GM21619 (cell line): ENCODE results near the gene LMF2.

Source experiments
- ATAC-seq: cut with Tn5 transposase; IDR thresholded peaks from one replicate; pipeline ENCODE4 v1.9.1; 2021; ENCODE audit not compliant: unreplicated experiment

The LMF2 gene

DNA sequence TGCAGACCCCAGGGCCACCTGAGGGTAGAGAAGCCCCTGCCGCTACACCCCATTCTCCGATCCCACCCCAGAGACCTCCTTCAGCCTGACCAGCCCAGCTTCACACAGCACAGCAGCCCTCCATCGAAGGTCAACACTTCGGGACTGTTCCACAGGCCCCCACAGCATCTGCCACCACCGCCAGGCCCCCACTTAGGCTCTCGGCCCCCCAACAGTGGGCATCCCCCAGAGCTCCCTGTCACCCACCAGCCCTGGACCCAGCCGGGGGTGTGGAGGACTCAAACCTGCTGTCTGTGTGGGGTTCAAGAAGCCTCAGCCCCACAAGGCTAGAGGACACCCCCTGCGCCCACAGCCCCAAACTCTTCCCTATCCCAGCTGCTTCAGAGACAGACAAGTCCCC lies 38.9 kb downstream of the LMF2 start:
- no peak for ATAC-seq

DNA sequence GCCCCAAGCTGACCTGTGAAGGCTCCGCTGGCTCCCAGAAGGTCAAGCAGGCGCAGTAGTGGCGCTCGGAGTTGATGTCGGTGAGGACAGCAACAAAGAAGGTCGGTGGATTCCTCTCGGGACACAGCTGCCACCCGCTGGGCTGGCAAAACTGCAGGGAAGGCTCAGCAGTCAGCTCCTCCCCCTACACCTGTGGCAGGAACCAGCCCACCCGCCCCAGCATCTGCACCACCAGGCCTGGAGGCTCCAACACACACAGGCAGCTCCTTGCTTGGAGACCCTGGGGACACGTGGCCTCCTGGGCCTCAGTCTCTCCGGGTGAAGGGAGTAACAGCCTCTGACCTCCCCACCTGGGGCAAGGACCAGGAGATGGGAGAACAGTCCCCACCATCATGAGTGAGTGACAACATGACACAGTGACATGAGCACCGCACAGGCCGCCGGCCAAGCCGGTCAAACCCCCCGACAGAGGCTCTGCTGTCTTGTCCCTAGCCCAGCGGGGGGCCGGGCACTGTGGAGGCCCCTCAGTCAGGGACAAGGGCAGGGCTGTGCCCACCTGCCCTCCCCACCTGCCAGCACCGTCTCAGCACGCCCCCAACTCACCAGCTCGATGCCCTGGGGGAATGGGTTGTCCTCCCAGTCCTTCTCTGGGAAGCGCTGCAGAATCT lies 39.6 kb downstream of the LMF2 start:
- ATAC-seq = no peak

DNA sequence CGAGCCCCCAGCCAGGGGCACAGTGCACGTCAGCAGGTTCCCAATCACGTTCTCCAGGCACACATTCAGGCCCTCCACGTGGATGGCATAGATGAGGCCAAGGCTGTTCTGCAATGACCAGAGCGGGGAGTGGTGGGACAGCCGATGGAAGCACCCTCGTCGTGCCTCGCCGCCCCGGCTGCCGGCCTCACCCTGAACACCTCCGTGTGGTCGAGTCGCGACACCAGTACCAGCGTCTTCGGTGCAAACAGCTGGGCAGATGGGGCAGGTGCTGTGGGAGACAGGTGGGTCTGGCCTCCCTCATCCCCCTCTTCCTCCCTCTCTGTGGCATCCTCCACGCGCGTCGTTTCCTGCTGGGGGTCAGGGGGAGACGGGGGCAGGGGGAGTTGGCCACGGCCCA lies 40.2 kb downstream of the LMF2 start:
- no peak for ATAC-seq

DNA sequence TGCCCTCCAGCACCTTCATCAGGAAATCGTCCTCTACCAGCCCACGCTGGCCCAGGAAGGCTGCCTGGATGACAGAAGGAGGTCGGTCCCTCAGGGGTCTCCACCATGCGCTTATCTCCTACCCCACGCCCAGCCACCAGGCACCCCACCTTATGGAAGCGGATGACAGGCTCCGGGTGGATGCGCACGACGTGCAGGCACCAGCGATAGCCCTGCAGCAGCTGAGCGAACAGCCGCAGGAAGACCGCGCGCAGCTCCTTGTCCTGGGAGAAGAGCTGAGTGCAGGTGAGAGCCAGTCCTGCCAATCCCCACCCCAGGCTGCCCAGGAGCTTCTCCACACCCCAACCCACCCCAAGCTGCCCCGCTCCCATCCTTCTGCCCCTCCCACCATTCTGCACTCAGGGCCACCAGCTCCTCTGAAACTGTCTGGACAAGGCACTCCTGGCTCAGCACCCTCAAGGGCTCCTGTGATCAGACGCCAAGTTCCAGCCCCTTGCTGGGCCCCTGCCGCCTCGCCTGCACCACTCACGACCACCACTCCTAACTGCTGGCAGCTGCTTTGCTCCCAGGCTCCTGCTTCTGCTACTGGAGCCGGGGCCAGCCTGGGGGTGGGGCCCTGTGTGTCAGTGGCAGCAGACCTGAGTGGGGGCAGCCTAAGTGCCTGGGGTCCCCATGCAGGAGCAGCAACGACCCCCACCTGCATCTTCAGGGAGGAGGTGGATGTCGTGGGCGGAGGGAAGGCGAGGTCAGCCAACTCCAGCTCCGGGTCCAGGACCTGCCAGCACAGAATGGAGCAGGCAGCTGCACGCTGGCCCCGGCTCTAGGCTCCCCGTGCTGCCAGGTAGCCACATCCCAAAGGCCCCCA lies 42.2 kb downstream of the LMF2 start:
- no peak for ATAC-seq

DNA sequence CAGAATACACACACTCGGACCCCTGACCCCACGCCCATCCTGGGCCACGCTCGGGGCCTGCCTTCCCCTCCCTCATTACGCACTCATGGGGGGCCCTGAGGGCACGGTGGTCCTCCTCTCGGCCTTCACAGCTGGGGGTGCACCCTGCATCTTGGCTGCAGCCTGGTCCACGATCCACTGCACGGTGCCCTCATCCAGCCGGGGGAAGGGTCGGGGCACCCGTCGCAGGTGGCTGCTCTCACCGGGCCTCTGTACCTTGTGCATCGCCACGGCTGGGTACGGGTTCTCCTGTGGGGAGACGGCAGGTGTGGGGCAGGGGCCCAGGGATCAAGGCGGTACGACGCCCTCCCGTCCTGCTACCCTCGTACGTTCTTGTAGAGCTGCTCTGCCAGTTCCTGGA lies 43.1 kb downstream of the LMF2 start:
- ATAC-seq = no peak

DNA sequence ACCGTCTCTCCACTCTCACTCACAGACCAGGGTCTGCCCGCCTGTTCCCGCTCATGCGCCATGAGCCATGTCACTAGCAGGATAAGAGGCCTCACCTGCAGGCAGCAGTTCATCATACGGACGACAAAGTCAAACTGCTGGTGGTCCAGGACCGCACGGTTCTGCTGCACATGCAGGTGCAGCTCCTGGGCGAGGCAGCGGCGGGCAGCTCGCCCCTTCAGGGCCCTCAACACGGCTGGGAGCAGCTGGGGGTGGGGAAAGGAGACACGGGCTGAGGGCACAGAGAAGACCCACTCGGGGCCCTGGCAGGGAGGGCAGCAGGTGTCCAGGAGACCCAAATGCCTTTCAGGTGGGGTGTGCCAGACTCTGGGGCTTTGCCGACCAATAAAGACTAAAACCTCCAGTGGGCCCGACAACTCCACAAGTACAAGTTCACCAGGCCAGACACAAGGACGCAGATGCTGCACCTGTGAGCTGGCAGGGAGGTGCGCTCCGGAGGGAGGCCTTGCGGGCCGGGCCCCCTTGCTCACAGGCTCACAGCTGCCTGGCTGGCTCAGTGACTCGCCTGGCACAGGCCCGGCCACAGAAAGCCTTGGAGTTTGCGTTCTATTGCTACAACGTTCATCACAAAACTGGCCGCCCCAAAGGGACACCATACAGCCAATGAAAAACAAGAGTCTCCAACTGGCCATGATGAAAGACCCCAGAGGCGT lies 44.2 kb downstream of the LMF2 start:
- ATAC-seq = no peak

DNA sequence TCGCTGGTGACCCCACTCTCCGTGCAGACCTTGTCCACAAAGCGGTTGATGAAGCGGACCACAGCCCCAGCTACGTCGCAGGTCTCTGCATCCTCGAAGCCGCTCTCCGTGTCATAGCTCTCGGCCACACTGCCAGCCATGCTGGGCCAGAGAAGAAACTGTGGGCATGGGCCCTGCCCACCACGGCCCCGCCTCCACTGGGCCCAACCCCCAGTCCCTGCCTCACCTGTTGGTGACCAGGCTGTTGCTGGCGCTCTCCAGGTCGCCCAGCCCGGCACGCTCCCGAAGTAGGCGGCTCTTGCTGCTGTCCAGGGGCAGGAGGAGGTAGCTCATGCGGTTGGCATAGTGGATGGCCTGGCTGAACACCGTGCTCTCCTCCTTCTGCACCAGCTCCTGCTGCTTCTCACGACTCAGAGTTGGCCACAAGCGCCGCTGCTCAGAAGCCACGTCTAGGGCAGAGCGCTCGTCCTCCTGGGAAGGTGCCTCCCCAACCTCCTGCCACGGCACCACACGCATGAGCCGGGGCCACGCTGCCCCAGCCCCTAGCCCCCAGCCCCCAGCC lies 45.4 kb downstream of the LMF2 start:
- ATAC-seq = no peak

DNA sequence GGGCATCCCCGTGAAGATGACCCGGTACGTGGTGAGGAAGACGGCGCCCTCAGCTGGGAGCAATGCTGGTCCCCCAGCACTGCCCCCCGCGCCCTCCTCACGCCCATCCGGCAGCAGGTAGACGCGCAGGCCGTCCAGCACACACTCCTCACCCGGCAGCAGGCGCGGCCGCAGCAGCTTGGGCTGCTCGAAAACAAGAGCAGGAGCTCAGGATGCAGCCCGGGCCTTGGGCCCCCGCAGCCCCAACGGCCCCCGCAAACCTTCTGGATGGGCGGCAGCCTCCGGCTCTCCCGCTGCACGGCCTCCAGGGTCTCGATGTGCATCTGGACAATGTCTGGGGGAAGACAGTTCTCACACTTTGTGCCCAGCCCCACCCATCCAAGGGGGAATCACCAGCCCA lies 46.0 kb downstream of the LMF2 start:
- ATAC-seq = no peak

DNA sequence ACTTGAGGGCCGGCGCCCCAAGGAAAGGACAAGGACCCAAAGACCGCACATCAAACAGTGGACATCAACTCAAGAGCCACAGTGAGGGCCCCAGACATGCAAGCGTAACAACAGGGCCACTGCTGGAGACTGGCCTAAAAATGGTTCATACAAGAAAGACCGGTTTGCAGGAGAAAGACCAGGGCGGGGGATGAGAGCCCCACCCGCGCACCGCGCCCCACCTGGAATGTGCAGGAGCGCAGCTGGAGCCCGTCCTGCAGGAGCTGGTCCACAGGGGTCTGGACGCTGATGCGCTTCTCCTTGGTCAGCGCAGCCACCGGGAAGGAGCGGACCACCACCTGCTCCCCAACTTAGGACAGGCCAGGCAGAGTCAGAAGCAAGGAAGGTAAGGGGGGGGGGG lies 46.6 kb downstream of the LMF2 start:
- ATAC-seq = no peak

DNA sequence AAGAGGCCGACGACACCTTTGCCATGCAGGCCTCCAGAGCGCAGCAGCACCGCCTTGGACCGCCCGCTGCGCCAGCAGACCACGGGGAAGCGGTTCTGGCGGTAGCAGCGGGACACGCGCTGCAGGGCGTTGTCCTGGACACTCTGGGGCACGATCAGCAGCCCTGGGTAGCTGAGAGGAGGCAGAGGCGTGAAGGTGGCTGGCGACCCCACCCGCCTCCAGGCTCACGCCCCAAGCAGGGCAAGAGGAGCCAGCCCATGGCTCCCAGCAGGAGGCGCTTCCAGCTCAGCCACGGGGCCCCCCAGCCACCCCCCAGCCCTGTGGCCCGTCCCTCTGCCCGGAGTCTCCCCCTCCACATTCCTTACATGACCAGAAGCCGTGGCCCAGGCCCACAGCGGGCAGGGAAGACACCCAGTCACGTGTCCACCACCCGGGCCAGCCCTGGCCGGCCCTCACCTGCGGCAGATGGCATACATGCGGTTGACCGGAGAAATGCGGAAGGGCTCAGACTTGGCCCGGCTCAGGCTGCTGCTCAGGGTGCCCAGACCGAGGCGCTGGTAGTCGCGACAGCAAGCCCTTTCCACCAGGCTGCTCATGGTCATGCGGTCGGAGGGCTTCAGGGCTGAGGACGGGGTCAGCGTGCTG lies 47.9 kb downstream of the LMF2 start:
- no peak for ATAC-seq

DNA sequence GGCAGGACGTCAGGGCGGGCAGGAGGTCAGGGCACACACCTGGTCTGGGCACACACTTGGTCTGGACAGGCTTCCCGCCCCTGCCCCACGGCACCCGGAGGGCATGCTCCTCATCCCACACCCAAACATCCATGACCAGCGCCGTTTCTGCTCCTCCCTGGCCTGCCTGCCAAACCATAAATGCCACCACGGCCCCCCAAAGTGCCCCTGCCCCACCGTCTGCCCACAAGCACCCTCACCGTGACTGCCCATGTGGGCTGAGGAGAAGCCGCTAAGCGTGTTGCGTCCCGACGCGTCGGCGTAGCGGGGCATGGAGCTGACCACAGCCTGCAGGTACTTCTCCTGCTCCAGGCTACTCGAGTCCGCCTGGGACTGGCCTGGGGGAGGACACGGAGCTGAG lies 48.5 kb downstream of the LMF2 start:
- ATAC-seq = no peak

DNA sequence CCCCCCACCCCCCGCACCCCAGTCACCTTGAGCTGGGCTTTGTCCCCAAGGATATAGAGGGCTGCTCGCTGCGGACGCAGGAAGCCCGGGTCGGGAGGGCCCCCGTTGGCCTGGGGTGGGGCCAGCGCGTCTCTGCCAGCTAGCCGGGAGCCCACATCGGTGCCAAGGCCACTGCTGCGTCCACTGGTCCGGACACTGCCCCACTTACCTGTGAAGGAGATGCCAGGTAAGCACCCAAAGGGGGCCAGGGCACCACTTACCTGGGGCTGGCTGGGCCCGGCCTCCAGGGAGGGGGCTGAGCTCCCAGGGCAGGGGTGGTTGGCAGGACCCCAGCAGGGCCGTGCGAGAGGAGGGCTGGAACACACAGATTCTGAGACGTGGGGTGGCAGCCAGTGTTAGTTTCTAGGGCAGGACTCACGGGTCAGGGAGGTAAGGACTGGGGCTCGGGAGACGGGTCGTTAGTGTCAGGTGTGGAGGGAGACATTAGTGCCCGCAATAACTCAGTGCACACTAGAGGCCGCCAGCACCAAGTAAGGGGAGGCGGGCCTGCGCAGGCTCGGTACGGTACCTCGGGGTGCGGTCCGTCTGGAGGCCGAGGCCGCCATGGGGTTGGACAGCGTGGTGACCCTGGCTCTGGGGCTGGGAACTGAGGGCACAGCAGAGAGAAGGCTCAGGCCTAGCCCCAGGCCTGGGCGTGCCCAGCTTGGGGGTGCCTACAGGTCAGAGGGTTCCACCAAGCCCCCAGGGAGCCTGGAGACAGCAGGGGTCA lies 50.9 kb downstream of the LMF2 start:
- ATAC-seq = no peak

DNA sequence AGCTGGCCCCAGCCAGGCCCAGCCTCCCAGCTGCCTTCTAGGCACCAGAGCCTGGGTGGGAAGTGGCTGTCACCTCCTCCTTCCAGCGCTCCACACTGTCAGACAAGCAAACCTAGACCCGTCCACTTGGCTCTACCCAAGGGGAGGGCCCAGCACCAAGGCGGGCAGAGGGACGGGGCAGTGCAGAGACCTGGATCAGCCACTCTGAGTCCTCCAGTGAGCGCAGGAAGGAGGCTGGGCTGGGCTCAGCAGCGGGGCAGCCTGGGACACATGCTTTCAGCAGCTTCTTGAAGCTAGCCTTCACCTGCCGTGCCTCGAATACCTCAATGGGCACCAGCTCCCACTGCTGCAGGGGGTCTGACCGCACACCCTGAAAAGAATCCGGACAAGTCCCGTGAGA lies 51.5 kb downstream of the LMF2 start:
- ATAC-seq = no peak

DNA sequence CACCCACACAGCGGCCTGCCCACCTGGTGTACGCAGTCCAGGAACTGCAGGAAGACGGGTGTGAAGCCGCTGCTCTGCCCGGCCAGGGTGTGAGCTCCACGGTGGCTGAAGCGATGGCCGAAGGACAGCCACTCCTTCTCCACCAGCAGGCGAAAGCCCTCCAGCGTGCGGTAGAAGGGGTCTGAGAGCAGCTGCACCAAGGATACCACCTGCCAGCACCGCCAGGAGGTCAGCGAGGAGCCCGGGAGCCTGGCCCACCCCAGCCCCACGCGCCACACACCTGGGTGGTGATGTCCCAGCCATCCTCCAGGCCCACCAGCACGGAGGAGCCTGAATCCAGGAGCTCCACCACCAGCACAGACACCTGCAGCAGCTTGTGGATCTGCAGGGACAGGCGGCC lies 52.3 kb downstream of the LMF2 start:
- ATAC-seq = no peak

DNA sequence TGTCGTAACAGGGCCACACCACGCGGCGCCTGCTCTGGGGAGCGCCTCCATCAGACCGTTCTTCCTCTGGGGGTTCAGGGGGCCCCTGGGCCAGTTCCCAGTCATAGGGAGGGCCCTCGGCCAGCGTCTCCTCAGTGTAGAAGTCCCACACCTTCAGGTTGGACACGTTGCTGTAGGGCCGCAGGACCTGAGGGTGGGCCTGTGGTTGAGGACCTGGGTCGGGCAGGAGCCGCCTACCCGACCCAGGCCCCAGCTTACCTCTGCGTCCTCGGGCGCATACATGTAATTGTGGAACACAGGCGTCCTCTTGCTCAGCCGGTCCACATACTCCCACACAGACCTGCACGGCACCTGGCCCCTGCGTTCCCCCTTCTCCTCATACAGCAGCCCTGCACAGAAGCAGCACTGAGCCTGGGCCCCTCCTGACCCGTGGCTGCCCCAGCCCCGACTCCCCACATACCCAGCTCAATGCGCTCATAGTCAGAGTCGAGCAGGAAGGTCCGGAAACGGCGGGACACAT lies 52.9 kb downstream of the LMF2 start:
- no peak for ATAC-seq
